ENCODE measurements around the gene ACOT8.

DNA sequence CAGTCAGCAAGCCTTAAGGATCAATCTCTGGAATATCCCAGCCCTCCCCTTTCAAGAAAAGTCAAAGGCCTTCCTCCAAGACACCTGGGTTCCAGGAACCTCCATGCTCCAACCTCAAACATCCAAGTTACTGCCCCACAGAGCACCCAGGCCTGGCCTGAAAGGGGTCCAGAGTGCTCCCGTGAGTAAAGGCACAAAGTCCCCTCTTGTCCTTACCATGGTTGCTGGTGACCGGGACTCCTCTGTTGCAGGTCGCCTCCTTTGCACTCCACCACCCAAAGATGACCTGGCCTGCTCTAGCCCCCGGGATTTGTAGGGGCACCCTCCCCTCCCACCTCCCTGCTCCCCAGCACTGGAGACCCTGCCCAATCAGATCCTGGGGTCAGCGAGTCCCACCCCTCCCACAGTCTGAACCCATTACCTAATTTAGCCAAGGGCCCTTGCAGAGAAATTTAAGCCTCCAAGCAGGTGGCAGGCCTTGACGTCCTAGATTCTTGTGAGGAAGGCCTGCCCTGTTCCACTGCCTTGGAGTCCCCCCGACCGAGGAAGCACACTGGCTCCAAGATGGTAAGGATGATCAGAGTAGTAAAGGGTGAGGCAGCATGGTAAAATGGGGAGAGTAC lies 30.1 kb downstream of the ACOT8 start, which contains the start of gene TNNC2:
- TF ChIP-seq, protein P1, sequence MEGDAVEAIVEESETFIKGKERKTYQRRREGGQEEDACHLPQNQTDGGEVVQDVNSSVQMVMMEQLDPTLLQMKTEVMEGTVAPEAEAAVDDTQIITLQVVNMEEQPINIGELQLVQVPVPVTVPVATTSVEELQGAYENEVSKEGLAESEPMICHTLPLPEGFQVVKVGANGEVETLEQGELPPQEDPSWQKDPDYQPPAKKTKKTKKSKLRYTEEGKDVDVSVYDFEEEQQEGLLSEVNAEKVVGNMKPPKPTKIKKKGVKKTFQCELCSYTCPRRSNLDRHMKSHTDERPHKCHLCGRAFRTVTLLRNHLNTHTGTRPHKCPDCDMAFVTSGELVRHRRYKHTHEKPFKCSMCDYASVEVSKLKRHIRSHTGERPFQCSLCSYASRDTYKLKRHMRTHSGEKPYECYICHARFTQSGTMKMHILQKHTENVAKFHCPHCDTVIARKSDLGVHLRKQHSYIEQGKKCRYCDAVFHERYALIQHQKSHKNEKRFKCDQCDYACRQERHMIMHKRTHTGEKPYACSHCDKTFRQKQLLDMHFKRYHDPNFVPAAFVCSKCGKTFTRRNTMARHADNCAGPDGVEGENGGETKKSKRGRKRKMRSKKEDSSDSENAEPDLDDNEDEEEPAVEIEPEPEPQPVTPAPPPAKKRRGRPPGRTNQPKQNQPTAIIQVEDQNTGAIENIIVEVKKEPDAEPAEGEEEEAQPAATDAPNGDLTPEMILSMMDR (IDR thresholded peaks at IDR 0.05; ENCODE audit: extremely low read depth in 1 of 2, insufficient read depth in 1 of 2, low read depth in 1 of 2, low read length in 2 of 2): no peak
- TF ChIP-seq POLR2A (IDR thresholded peaks at IDR 0.05; ENCODE audit: low read depth, low read length) (no peak), EZH2 (IDR thresholded peaks at IDR 0.05; ENCODE audit: borderline replicate concordance, low read depth, low read length, severe bottlenecking) (no peak), POLR2AphosphoS5 (IDR thresholded peaks at IDR 0.05; ENCODE audit: insufficient read depth, low read depth, low read length) (no peak)
